ENCODE measurements around the gene C6orf47. TPM values are rescaled to one million over a fixed set of nuclear protein-coding genes. Genes with fewer than 3 reads are reported as not detected.

Gene C6orf47
- total and polyA plus RNA-seq, 2 of the 13 experiments (the other 11 are each of a cell fraction or from before 2014, with no cell fraction given): 1.7 to 18.1 TPM

DNA sequence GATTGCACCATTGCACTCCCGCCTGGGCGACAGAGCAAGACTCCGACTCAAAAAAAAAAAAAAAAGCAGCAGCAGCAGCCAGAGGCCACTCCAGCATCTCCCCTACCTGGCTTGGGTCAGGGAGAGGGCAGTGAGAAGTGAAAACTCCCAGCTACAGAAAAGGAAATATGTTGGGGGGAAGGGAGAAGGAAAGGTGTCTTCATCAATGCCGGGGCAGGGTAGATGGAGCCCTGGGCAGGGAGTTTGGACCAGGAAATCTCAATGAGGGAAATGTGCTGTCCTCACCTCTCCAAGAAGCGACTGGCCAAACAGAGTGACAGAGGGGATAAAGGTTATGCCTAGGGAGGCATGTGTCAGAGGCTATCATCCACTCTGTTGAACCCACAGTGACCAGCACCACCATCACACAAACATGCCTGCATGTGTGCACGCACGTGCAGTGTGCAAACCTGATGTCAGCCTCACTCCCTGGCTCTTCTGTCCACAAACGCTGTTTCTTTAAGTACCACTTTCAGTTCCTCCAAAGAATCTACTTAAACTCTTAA is 46.4 kb downstream of the C6orf47 start:
- BruUV-seq (replicated peaks): no TSS peak
- 2% methylated on average over 8 of the region's 8 CpGs for WGBS (ENCODE audit: low lambda C conversion rate)
- CTCF ChIA-PET (ENCODE audit: low intra/inter-chr PET ratio, low total read pairs): interaction anchor here (1.4 kb wide), 1 partner anchor 16 kb away, joined by 3 read pairs; no protein-coding TSS in a partner anchor
- Histone ChIP-seq H3K36me3 (replicated peaks in 1 of 2; ENCODE audit: control insufficient read depth in 1 of 2, insufficient read depth in 2 of 2, low read length in 2 of 2) (no peaks in the 10 kb centered on the region), H4K20me1 (ENCODE audit: insufficient read depth, low read length) (no peaks in the 10 kb centered on the region), H3K9ac (ENCODE audit: insufficient read depth, low read depth, low read length) (peak overlapping the region; percentile 50), H3K4me2 (ENCODE audit: low read depth, low read length) (peak overlapping the region; percentile 91), H3K9me3 (ENCODE audit: low read length) (no peaks in the 10 kb centered on the region), H3K79me2 (ENCODE audit: insufficient read depth, low read length) (no peaks in the 10 kb centered on the region), H3K27ac (ENCODE audit: extremely low read length, insufficient read depth, low read length) (peak overlapping the region; percentile 50), H3K4me1 (ENCODE audit: insufficient read depth, low read length) (peaks cover 43% of the 10 kb centered on the region), H3K4me3 (replicated peaks in 1 of 3; ENCODE audit: insufficient read depth in 1 of 3, low read depth in 2 of 3, low read length in 3 of 3) (peak overlapping the region; percentile 38 to 66 (median 50)), H3K27me3 (ENCODE audit: control insufficient read depth in 1 of 2, insufficient read depth in 2 of 2, low read length in 2 of 2) (no peaks in the 10 kb centered on the region; a peak in 1 of 5 replicates), H2AFZ (ENCODE audit: low read length) (peak overlapping the region; percentile 34)
- DNase-seq (ENCODE audit: low spot score): peak; percentile 44
- ATAC-seq: peak; percentile 83
- POLR2A ChIA-PET: interaction anchor here (1.1 to 2.1 kb wide), 9 partner anchors 16 to 192 kb away, joined by 3 to 10 read pairs (median 4); partner anchors contain the start of genes APOM, BAG6 and DDX39B
- in situ Hi-C loops (cut with HindIII; ENCODE audit: extremely low pct_ligation_motif_present, low pct_unique_long_range_greater_than_20kb) (no loop called here), intact Hi-C loops (cut with micrococcal nuclease; ENCODE audit: unreplicated experiment) (no loop called here)
- peak; percentile 85 for FAIRE-seq
- TF ChIP-seq FOXK2 (IDR thresholded peaks at IDR 0.05) (no peak), ZNF878 (CRISPR knock-in tag; IDR thresholded peaks at IDR 0.05) (peak; percentile 75; the same call in 1 of the 2 replicates), SALL1 (CRISPR knock-in tag; IDR thresholded peaks at IDR 0.05) (peak; percentile 12; the same call in 1 of the 2 replicates), BHLHE40 (IDR thresholded peaks at IDR 0.05; ENCODE audit: low read length) (peak; percentile 15; the same call in 1 of the 2 replicates), ZNF629 (CRISPR knock-in tag; conservative IDR thresholded peaks at IDR 0.05) (no peak), PRMT3 (CRISPR knock-in tag; IDR thresholded peaks at IDR 0.05; ENCODE audit: borderline replicate concordance, low read depth) (peak; percentile 68; the same call in 1 of the 2 replicates), ZSCAN25 (CRISPR knock-in tag; IDR thresholded peaks at IDR 0.05) (peak; percentile 52), ZMYM3 (CRISPR knock-in tag; IDR thresholded peaks at IDR 0.05) (peak; percentile 32; the same call in 1 of the 2 replicates), FOXO1 (CRISPR knock-in tag; IDR thresholded peaks at IDR 0.05) (peak; percentile 58; the same call in 1 of the 2 replicates), SMYD3 (CRISPR knock-in tag; IDR thresholded peaks at IDR 0.05) (peak; percentile 54; the same call in 1 of the 2 replicates), SRSF1 (optimal IDR thresholded peaks at IDR 0.05; ENCODE audit: low read depth, low read length) (no peak)
- TF ChIP-seq, protein P1, sequence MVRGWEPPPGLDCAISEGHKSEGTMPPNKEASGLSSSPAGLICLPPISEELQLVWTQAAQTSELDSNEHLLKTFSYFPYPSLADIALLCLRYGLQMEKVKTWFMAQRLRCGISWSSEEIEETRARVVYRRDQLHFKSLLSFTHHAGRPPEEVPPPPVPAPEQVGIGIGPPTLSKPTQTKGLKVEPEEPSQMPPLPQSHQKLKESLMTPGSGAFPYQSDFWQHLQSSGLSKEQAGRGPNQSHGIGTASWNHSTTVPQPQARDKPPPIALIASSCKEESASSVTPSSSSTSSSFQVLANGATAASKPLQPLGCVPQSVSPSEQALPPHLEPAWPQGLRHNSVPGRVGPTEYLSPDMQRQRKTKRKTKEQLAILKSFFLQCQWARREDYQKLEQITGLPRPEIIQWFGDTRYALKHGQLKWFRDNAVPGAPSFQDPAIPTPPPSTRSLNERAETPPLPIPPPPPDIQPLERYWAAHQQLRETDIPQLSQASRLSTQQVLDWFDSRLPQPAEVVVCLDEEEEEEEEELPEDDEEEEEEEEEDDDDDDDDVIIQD (CRISPR knock-in tag; IDR thresholded peaks at IDR 0.05; ENCODE audit: low read depth): peak; percentile 37; the same call in 1 of the 2 replicates
- TF ChIP-seq, protein P2, sequence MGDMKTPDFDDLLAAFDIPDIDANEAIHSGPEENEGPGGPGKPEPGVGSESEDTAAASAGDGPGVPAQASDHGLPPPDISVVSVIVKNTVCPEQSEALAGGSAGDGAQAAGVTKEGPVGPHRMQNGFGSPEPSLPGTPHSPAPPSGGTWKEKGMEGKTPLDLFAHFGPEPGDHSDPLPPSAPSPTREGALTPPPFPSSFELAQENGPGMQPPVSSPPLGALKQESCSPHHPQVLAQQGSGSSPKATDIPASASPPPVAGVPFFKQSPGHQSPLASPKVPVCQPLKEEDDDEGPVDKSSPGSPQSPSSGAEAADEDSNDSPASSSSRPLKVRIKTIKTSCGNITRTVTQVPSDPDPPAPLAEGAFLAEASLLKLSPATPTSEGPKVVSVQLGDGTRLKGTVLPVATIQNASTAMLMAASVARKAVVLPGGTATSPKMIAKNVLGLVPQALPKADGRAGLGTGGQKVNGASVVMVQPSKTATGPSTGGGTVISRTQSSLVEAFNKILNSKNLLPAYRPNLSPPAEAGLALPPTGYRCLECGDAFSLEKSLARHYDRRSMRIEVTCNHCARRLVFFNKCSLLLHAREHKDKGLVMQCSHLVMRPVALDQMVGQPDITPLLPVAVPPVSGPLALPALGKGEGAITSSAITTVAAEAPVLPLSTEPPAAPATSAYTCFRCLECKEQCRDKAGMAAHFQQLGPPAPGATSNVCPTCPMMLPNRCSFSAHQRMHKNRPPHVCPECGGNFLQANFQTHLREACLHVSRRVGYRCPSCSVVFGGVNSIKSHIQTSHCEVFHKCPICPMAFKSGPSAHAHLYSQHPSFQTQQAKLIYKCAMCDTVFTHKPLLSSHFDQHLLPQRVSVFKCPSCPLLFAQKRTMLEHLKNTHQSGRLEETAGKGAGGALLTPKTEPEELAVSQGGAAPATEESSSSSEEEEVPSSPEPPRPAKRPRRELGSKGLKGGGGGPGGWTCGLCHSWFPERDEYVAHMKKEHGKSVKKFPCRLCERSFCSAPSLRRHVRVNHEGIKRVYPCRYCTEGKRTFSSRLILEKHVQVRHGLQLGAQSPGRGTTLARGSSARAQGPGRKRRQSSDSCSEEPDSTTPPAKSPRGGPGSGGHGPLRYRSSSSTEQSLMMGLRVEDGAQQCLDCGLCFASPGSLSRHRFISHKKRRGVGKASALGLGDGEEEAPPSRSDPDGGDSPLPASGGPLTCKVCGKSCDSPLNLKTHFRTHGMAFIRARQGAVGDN (CRISPR knock-in tag; IDR thresholded peaks at IDR 0.05): peak; percentile 48
- TF ChIP-seq, protein P3, sequence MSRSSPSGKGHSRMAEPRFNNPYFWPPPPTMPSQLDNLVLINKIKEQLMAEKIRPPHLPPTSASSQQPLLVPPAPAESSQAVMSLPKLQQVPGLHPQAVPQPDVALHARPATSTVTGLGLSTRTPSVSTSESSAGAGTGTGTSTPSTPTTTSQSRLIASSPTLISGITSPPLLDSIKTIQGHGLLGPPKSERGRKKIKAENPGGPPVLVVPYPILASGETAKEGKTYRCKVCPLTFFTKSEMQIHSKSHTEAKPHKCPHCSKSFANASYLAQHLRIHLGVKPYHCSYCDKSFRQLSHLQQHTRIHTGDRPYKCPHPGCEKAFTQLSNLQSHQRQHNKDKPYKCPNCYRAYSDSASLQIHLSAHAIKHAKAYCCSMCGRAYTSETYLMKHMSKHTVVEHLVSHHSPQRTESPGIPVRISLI (CRISPR knock-in tag; IDR thresholded peaks at IDR 0.05; ENCODE audit: borderline replicate concordance): peak; percentile 75; the same call in 1 of the 2 replicates
- TF ChIP-seq, protein P4, sequence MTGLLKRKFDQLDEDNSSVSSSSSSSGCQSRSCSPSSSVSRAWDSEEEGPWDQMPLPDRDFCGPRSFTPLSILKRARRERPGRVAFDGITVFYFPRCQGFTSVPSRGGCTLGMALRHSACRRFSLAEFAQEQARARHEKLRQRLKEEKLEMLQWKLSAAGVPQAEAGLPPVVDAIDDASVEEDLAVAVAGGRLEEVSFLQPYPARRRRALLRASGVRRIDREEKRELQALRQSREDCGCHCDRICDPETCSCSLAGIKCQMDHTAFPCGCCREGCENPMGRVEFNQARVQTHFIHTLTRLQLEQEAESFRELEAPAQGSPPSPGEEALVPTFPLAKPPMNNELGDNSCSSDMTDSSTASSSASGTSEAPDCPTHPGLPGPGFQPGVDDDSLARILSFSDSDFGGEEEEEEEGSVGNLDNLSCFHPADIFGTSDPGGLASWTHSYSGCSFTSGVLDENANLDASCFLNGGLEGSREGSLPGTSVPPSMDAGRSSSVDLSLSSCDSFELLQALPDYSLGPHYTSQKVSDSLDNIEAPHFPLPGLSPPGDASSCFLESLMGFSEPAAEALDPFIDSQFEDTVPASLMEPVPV (CRISPR knock-in tag; IDR thresholded peaks at IDR 0.05): 0 out of 2 replicates have a peak, but pooled peaks have one; percentile 44

All from HepG2 (cell line).